Body of pancreas (tissue), 4 donors: ENCODE data around the gene KIF1A.

Experiments used
- CTCF ChIP-seq, 7 experiments: fragments of 450-650 bp in 4 of 7; fragments of 200-600 bp in 3 of 7; sonication (generic) in 3 of 7; IDR thresholded peaks; one replicate each; pipeline ENCODE4 v1.5.1; 2016 to 2019; ENCODE audit warnings: antibody characterized with exemption in 7 of 7
- POLR2A ChIP-seq, 3 donors: fragments of 450-650 bp; IDR thresholded peaks; one replicate each; pipeline ENCODE4 v1.6.1; 2016; ENCODE audit warnings: antibody characterized with exemption in 3 of 3, mild to moderate bottlenecking in 2 of 3

- TF ChIP-seq CTCF (IDR thresholded peaks at IDR 0.05) (no peak), POLR2A (IDR thresholded peaks at IDR 0.05) (no peak)
Measured at GRCh38 chr2:240713071-240713927, 106.7 kb downstream of the KIF1A start.
